Neural progenitor cell (in vitro differentiated cells): ENCODE measurements around the gene HDAC11.
"Not testable (repeated sequence)": the region's sequence is repeated elsewhere in the genome, so short reads cannot be mapped to it uniquely, and the experiment has no call there.

Experiments used
- CTCF ChIP-seq: fragments of 200-600 bp; sonication (generic); IDR thresholded peaks from 2 replicates; pipeline ENCODE4 v1.5.1; 2017; ENCODE audit warnings: antibody characterized with exemption, mild to moderate bottlenecking
- EZH2 ChIP-seq: fragments of 200-600 bp; sonication (generic); IDR thresholded peaks from 2 replicates; pipeline ENCODE4 v1.6.1; 2017; ENCODE audit warnings: antibody characterized with exemption, mild to moderate bottlenecking, moderate library complexity
- EZH2phosphoT487 ChIP-seq: fragments of 200-600 bp; sonication (generic); IDR thresholded peaks from 2 replicates; pipeline ENCODE4 v1.6.1; 2017; ENCODE audit warnings: antibody characterized with exemption

DNA sequence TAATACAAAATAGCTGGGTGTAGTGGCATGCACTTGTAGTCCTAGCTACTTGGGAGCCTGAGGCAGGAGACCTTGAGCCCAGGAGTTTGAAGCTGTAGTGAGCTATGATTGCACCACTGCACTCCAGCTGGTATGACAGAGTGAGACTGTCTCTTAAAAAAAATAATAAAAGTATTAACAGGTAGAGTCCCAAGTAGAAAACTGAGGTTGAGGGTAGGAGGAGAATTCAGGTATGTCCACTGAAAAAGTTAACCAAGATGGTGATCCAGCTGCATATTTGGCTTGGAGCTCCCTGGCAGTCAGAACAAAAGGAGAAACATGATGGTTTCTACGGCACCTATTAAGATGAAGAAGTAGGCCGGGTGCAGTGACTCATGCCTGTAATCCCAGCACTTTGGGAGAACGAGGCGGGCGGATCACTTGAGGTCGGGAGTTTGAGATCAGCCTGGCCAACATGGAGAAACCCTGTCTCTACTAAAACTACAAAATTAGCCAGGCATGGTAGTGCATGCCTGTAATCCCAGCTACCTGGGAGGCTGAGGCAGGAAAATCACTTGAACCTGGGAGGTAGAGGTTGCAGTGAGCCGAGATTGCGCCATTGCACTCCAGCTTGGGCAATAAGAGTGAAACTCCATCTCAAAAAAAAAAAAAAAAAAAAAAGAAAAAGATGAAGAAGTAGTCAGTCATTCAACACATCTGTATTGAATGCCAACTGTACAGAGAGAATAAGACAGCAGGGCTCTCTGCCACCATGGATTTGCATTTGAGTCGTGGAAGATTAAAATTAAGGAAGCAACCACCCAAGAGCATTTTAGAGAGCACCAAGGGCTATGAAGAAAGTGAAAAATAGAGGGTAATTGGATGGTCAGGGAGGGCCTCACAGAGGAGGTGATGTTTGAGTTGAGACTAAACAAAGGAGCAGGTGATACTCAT, 5.8 kb downstream of the HDAC11 start:
- TF ChIP-seq EZH2, CTCF, EZH2phosphoT487: not testable (repeated sequence)
